Activated CD8-positive, alpha-beta memory T cell treated with anti-CD3 and anti-CD28 coated beads, Interleukin-2, amount 50 U/mL, for 24 hours (primary cell): ENCODE measurements around the gene DEFB114.
"Not testable (repeated sequence)": the region's sequence is repeated elsewhere in the genome, so short reads cannot be mapped to it uniquely, and the experiment has no call there.

Experiments used
- DNase-seq: peaks from one replicate; pipeline ENCODE4 v3.0.0-alpha.2; 2020; ENCODE audit errors: extremely low read depth

DEFB114 gene, protein sequence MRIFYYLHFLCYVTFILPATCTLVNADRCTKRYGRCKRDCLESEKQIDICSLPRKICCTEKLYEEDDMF

GRCh38 chr6:49964064-49964463 is at the start of gene DEFB114:
DEFB114 (minus strand) TSS chr6:49964164; CDS start chr6:49964105, 59 bp downstream.
- no peak for DNase-seq

- DNase-seq, result no peak
Measured at GRCh38 chr6:50007819-50008218, 43.9 kb upstream of the DEFB114 start.

DNA sequence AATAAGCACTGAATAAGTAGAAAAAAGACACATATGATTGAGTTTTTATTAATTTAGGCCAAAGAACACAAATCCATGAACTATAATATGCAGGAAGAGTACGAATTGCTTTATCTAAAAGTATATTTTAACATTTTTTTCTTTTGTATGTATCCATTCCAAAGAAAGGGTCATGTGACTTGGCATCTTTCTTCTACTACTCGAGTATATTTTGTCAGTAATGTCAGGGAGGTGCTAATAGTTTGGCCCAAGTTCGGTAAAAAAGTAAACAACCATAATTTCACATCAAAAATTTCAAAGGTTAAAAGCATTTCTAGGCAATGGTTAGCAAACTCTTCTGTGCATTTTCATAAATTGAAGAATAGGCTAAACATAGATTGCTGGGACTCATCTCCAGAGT is 39.2 kb upstream of the DEFB114 start:
- no peak for DNase-seq

DNA sequence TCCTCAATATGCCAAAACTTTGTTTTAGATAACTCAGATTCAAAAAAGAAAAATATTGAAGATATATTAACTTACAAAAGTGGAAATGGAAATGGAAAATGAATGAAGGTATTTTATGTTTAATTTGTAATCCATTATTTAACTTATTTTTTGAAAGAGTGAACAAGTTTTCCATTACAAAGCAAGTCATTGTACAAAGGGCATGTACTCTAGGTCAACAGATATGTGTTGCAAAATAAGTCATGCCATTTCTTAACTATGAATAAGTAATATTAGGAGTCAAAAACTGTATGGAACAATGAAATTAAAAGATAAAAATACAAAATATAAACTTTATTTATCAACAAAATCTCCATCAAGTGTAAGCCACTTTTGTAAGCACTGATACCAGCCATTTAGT is 31.3 kb upstream of the DEFB114 start:
- DNase-seq, result no peak

GRCh38 chr6:49988900-49989299 is 24.9 kb upstream of the DEFB114 start:
- no peak for DNase-seq

- no peak for DNase-seq
Measured at GRCh38 chr6:49987749-49988148, 23.8 kb upstream of the DEFB114 start.

DNA sequence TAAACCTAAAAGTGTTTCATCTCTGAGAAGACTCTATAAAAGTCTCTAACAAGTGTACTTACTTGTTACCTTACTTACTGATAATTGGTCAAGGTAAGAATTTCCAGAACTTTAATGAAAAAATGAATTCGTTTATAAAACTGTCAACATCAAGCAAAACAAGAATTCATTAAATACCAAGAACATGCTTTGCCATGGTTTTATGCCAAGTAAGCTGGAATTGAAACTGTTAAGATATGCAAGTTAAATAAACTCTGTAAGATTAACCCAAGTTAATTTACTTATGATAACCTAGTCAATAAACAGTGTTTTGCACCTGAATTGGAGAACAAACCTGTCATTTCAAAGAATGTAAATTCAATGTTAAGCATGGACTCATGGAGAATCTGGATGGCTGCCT is 22.6 kb upstream of the DEFB114 start:
- DNase-seq, result no peak

- no peak for DNase-seq
Measured at GRCh38 chr6:49982046-49982445, 18.1 kb upstream of the DEFB114 start.

- DNase-seq, result no peak
Measured at GRCh38 chr6:49980898-49981297, 16.9 kb upstream of the DEFB114 start.

DNA sequence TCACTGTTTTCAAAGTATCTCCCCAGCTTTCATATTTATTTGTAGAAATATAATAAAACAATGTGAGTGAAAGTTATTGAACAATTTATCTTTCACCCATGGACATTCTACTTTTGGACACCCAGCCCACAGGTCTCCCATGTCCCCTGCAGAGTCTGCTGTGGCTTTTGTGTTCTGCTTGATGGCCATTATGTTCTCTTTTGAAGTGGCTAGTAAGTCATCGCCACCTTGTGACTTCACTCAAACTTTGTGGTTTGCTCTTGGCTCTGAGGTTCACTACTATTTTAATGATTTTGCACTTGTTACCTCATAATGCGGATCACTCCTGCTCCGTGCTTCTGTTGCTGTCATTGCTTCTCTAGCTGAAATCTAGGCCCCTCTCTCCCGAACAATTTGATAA is 15.6 kb upstream of the DEFB114 start:
- no peak for DNase-seq

GRCh38 chr6:49978332-49979226 is 14.6 kb upstream of the DEFB114 start:
- no peak for DNase-seq

DNA sequence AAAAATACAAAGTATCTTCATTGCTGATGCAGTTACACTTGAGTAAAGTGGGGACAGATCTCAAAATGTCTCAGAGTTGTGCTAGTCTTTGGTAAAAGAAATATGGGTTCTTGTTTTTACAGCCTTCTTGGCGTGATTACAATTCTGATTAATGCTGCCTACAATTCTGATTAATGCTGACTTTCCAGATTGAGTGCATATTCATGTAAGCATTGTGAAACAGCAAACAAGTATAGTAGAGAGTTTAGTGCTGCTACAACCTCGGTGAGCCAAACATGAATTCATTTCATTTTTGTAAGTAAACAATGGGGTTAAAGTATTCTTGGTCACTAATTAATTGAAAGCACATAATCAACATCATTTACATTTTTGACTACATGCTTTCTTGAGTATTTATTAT is 5.6 kb upstream of the DEFB114 start, which contains the start of gene DEFB113:
Gene DEFB113 (minus strand): TSS at position 21 of the 400 bp plus-strand sequence. CDS start 0 bp downstream, at position 21.
- DNase-seq, result no peak

DNA sequence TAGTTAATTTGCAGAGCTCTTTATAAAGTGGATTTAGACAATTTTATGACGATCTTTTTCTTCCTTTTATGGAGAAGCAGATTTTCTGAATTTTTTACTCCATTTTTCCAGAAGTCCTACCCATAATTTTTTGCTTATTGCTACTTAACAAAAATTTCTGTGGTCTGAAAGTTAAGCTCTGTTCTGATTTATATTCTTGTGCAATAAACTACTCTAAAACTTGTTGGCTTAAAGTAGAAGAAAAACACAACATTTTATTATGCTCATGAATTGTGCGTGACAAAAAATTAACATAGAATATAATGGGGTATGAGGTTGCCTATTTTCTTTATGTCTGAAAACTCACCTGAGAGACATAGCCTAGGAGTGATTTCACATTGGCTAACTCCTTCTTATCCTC is 2.9 kb upstream of the DEFB114 start:
- DNase-seq, result no peak

GRCh38 chr6:49966334-49966733 is 2.4 kb upstream of the DEFB114 start:
- DNase-seq, result no peak

DNA sequence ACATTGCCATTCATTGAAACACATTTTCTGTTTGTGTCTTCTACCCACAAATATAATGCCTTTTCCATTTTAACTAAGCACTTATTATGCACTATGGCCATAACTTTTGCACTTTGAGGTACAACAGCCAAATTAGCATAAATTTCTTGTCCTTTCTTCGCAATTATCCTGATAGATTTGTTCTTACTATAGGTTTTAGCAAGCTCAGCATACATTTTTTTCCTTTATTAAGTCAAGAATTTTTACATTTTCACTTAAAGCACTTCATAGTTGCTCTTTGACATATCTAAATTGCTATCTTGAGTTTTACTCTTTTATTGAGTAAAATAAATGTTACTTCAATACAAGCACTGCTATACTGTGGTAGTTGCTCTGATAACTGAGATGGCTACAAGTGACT is 5.8 kb downstream of the DEFB114 start:
- no peak for DNase-seq

DNA sequence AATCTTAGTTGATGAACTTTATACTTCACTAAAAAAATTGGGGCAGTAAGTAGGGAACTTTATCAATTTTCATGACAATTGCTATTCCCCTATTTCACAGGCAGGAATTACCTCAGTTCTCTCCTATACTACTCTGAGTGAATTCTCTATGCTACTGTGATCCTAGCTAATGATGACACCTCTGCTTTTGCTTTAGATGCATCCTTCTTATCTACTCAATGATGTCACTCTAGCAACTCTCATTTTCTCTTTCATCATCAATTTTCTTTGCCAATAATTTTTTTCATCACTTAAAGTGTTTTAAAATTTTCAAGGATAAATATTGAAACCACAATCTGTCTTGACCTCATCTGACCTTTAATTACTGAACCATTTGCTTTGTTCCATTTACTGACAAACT is 8.1 kb downstream of the DEFB114 start:
- DNase-seq, result no peak

- no peak for DNase-seq
Measured at GRCh38 chr6:49951926-49952325, 12.0 kb downstream of the DEFB114 start.

DNA sequence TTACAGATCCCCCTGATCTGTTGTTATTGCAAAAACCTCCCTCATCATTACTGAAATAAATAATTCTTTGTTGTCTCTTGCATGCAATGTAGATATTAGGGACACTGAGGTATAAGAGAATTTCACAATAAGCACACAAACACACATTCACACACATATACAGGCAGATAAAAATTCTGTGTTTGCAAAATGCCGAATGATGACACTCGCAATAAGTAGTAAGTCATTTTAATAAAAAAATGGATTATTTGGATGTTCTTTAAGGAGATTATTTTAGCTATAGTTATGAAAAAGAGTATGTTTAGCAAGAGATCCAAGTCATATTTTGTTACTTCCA is 13.6 kb downstream of the DEFB114 start:
- no peak for DNase-seq

DNA sequence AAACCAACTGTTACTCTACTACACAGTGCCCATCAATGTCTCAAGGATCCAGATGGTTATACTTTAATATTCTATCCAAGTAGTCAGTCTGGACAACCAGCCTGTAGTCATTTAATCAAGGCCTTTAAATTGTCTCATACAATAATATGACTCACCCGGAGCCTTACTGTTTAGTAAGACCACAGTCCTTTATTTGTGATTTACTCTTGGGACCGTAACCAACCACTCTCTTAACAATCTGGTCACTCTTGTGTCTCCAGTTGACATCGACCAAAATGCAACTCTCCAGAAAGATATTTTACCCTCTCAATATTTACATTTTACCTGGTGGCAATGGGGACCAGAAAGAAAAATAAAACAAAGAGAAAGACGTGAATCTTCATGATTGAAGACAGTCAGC is 14.9 kb downstream of the DEFB114 start:
- DNase-seq, result no peak

- no peak for DNase-seq
Measured at GRCh38 chr6:49946835-49947234, 17.1 kb downstream of the DEFB114 start.

DNA sequence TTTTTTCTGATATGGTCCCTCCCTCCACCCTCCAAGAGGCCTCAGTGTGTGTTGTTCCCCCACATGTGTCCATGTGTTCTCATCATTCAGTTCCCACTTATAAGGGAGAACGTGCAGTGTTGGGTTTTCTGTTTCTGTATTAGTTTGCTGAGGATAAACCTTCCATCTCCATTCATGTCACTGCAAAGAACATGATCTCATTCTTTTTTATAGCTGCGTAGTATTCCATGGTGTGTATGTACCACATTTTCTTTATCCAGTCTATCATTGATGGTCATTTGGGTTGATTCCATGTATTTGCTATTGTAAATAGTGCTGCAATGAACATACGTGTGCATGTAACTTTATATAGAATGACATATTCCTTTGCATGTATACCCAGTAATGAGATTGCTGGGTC is 19.9 kb downstream of the DEFB114 start:
- DNase-seq, result not testable (repeated sequence)

DNA sequence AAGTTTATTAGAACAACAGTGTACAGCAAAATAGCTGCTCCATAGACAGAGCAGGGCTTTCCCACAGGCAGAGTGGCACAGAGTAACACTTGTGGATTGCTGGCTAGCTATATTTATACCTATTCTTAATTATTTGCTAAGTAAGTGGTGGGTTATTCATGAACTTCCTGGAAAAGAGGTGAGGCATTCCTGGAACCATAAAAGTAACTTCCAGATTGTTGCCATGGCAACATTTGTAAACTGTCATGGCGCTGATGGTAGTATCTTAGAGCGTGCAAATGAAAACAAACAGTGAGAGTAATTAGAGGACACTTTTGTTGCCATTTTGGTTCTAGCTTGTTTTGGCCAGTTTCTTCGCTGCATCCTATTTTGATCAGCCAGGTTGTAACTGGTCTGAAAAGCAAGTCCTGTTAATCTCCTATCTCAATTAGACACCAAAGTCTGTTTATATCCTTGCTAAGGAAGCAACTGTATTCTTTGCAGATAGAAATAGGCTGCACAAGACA is 23.9 kb downstream of the DEFB114 start:
- DNase-seq, result no peak

DNA sequence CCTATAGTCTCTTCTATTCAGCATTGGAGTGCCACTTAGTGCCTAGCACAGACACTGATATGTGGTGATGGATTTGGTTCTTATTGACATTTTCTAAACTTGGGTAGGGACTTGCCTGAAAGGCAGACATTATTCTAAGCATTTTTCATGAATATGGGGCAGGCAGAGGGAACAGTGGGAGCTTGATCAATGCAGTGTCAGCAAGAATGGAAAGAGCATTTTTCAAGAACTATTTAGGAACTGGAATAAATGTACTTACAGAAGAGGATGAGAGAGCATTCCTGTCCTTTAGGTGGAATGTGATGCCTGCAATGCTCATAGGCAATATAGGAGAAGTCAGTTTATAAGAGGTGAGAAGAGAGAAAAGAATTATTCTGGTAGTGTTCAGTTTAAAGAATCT is 26.2 kb downstream of the DEFB114 start:
- no peak for DNase-seq
